ENCODE data around the gene MGAT4B.
A peak's percentile ranks its signal among the peaks of the same experiment; 100 is the strongest.

- TF ChIP-seq CTCF (IDR thresholded peaks at IDR 0.05) (peak in 1 of 6 experiments; percentile 3), POLR2A (IDR thresholded peaks at IDR 0.05) (peak; percentile 97 to 98)
Measured at GRCh38 chr5:179805070-179805528, 1.6 kb downstream of the MGAT4B start.

All from Peyer's patch (tissue), 4 donors.